Stimulated activated CD8-positive, alpha-beta memory T cell treated with anti-CD3 and anti-CD28 coated beads, Interleukin-4, amount 100 ng/mL, for 4 hours (primary cell): ENCODE data around the gene LRRC31.

ENCODE experiments used
- DNase-seq, 2 donors: peaks; one replicate each; pipeline ENCODE4 v3.0.0-alpha.2; 2020; ENCODE audit warnings: low read depth in 2 of 2, low spot score in 1 of 2

The LRRC31 gene

DNA sequence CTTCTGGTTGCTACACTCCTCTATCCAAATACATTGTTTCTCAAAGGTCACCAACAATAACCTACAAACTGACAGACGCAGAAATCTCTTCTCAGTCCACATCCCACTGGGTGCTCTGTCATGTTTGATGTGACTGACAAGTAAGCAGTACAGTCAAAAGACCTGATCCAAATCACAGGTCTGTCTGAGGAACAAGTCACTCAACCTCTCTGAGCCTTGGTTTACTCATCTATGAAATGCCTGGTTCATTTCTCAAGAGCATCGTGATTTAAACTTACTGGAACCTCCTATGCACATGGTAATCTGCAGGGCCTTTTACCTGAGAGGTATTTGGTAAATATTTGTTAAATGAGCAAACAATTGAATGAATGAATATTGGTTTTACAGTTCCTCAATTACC is 5.5 kb downstream of the LRRC31 start:
- DNase-seq = no peak

DNA sequence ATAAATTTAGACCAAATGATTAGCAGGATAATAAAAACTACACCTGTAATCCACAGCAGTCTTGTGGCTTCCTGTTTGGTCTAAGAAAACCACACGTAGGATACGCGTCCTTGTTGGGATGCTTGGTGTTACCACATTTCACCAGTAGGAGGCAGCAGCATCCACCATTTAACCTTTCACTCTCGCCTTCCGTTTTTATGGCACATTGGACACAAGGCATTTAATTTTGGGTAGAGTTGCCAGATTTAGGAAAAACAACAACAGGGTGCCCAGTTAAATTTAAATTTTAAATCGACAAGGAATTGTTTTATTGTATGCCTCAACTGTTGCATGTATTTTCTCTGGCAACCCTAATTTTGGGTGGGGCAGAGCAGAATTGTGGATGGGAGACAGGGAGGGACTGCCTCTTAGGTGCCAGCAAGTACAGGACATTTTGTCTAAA is 6.3 kb downstream of the LRRC31 start:
- DNase-seq = peak in 1 of 2 donors; percentile 38

DNA sequence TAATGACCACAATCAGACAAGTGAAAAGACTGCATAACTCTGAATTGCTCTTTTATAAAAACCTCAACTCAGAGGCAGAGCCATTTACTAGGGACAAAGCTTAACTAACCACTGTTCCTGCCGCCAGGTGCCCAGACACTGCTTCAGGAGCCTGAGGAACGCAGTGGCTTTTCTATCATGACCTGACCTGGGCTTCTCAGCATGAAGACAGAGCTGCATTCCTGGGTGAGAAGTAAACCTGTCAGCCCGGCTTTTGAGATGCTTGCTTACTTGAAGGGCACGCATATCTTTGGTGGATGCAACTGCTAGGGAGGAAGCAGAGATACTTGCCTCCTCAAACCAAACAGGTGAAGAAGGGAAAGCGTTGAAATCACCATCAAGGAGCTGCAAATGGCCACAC is 7.9 kb downstream of the LRRC31 start:
- no peak for DNase-seq

DNA sequence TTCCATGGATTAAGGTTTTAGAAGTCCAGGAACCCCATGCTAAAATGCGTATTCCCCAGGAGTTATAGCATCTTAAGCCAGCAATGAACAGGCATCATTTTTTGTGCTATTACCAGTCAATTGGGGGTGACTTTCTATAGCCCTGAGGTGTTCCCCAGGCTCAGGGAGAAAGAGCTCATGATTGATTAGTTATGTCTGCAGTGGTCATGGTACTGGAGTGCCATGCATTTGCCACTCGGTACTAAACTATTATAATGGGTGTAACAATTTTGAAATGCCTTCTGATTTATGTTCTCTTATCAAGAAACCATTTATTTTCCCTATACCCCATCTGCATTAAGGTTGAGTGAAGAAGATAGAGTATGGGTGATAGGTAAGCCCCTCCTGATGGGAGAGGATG is 11.9 kb downstream of the LRRC31 start:
- no peak for DNase-seq

DNA sequence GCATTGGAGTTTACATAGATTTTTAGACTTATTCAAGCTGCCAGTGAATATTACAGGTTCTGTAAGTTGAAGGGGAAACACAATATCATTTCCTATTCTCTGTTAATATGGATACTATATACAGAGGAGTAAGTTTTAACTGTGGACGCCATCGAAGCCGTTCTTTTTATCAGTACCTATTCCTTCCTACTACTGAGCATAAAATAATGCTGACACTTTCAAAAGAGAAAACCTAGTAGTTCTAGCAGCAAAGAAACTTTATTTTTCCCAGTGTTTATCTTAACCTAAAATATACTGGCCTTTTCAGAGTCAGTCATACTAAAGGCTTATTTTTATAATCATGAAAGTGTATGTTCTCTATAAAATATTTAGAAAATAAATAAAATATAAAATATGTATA is 14.2 kb downstream of the LRRC31 start:
- DNase-seq = no peak

DNA sequence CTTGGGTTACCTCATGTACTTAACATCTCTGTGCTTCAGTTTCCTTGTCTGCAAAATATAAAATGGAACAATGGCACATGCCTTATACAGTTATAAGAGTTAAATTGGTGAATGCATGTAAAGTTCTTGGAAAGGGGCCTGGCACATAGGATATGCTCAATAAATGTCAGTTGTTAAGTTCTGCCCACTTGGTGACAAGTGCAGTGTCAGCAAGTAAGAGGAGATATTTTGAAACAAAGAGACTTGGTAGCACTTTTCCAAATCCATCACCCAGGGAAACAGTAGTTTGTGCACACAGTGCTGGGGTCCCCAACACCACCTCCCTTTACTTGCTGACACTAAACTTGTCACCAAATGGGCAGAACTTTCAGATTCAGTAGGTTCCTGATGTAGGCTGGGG is 19.1 kb downstream of the LRRC31 start:
- no peak for DNase-seq

DNA sequence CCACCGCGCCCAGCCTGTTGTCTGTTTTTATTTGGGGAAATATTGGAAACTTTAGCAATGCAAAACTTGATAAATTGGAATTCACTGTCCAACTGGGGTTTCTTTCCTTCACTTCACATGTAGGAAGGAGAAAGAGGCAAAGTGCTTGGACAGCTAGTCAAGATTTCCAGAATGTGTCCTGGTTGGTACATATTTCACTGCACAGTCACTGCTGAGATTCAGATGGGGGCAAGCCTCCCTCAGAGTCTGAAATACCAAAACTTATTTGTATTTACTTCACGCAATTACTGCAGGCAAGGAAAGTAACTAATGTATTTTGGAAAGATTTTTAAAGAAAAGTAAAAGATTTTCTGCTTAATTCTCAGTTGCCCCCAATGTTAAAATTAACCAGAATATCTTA is 21.0 kb downstream of the LRRC31 start:
- no peak for DNase-seq

DNA sequence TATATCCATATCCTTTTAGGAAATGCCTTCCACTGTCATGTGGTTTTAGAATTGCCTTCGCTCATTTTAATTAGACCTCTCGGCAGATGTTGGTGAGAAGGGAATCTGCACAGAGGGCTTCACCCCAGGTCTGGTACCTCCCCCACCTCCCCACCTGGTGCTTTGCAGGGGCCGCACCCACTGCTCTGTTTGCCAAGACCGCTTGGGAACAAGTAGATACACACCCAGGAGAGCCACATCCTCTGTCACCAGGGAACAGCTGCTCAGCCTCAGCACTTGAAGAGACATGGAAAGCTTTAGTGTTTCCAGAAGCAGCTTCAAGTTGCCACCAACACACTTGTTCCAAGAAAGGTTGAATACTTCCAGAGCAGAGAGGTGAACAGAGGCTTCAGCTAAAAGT is 21.8 kb downstream of the LRRC31 start:
- DNase-seq = no peak

DNA sequence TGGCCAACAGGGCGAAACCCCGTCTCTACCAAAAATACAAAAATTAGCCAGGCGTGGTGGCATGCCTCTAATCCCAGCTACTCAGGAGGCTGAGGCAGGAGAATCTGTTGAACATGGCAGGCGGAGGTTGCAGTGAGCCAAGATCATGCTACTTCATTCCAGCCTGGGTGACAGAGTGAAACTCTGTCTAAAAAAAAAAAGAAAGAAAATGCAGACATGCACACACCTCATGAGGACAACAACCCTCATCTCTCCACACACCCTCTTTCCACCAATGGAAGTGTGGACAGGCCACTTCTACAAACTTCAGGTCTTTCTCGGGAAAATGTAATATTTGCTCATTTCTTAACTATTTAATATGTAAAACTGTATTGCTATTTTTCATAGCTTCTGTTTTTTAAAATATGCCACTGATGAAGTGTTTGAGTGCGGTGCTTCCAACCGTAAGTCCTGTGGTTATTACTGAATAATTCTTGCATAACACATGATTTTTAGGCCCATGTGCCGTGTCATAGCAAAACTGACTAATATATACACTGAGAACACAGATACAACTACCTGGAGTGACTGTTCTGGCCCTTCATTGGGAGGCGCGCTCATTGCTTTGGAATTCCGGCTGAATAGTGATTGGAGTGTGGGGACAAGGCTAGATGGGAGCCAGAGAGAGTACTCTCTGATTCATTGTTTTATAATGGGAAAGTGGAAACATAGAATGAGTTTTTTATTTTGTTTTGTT is 23.1 kb downstream of the LRRC31 start:
- no peak for DNase-seq

DNA sequence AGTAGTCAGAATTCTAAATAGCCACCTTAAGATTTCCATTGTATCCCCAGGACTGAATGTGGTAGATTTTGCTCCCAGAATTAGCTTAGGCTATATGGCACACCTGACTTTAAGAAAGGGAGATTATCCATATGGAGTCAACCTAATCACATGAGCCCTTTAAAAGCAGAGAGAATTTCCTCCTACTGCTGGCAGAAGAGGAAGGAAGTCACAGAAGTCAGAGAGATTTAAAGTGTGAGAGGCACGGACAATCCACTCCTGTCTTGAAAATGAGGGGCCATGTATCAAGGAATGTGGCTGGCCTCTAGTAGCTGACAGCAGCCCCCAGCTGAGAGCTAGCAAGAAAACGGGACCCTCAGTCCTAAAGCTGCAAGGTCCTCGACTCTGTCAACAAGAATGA is 26.8 kb downstream of the LRRC31 start:
- no peak for DNase-seq

DNA sequence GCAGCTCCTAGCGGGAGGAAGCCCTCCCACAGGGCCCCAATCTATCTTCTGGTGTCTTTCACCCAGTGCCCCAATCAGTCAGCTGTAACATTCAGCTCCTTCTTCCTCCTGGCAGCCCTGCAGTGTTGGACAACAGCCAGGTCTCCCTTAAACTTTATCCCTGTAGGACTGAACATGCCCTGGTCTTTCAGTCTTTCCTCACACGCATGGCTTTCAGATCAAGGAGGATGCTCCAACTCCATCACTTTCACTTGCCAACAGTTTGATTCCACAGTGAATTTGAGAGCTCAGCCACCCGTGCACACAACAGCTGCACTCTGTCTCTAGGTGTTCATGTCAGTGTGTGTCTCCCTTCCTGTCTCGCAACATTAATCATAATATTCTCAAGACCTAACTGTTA is 28.6 kb downstream of the LRRC31 start:
- no peak for DNase-seq

DNA sequence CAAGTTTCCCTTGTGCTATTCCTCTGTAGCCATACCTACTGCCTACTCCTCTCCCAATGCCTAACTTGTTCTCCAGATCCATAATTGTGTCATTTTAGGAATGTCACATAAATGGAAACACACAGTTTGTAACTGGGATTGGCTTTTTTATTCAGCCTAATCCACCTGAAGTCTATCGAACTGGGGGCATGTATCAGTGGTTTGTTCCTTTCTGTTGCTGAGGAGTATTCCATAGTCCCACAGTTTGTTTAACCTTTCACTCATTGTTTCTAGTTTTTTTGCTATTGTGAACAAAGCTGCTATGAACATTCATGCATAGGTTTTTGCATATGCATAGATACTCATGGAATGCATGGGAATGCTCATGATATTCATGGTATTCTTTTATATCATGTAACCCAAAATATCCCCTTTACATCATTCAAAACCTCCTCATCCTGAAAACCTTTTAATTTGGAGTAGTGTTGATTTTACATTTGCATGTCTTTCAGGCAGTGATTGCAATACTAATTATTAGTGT is 31.2 kb downstream of the LRRC31 start:
- no peak for DNase-seq

DNA sequence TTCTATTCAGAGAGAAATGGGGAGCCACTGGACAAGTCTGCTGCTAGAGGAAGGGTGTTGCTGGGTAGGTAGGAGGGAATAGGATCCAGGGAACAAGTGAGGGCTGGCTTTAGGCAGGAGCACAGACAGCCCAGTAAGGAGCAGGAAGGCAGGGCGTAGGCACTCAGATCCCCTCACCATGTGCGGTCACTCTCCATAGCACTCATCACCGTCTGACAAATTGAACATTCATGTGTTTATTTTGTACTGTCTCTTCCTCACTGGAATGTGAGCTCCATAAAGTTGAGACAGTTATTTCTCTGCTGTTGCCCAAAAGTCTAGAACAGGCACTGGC is 32.8 kb downstream of the LRRC31 start:
- DNase-seq = no peak

DNA sequence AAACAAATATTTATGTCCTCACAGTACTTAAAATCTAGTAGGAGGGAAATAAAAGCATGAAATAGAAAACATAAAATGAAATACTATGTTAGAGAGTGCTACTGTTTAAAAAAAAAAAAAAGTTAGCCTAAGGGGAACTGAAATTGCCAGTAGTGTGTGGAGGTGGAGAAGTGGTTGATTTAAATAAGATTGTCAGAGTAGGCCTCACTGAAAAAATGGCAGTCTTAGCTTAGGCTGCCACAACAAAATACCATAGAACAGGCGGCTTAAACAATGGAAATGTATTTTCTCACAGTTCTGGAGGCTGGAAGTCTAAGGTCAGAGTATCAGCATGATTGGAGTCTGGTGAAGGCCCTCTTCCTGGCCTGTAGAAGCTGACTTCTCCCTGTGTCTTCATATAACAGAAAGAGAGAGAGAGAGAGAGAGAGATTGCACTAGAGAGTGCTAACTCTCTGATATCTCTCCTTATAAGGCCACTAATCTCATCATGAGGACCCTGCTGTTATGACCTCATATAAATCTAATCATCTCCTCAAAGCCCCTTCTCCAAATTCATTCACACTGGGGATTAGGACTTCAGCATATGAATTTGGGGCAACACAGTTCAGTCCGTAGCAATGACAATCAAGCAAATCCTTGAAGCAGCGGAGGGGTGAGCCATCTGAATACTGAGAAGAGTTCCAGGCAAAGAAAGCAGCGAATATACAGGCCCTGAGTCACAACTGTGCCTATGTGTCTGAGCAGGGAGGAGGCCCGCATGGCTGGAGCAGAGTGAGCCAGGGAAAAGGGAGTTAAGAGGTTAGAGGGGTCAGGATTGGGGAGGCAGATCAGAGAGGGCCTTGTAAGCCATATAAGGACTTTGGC is 33.4 kb downstream of the LRRC31 start:
- no peak for DNase-seq

DNA sequence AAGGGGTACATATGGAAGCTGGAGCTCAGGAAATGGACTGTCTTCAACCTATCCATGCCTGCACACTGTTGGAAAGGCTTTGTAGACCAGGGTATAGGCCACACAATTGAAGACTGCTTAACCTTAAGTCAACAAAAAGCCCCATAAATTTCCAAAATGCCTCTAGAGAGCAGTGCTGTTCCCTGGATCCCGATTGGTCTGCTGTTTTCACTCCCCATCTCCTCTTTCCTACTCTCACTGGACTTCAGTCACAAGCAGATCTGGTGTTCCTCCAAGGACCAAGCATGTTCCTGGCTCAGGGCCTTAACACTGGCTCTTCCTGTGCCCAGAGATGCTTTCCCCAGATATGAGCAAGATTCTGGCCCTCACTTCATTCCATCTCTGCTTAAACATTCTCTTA is 34.2 kb downstream of the LRRC31 start:
- DNase-seq = no peak

DNA sequence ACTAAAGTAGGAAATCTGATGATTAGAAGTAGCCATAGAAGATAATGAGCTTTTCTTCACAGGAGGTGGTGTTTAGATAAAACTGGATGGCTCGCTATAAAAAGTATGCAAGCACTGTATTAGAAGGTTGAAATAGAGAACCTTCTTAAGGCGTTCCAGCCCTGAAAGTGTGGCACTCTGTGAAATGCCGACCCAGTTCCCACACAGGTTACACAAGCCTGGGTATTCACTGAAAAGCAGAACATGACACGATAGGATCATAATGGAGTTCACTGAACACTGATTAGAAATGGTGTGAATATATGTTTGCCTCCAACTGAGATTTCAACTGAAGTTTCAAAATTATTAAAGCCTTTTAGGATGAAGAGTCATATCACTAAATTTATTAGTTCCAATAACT is 42.0 kb downstream of the LRRC31 start:
- no peak for DNase-seq

DNA sequence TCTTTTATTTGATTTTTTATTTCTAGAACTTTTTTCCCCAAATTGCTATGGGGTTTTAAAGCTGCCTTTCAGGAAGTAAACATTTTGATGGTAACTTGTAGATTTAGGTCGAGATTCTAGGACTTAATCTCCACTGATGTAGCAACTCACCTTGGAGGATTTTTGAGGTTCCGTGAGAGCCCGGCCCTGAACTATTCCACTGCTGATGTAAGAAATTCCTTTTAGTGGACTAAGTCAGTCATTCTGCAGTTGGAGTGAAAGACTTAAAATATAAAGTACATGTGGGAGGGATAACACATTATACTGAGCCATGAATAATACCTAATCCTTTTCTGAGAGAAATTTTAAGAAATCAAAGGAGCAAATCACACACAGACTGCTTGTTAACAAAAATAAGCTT is 44.4 kb downstream of the LRRC31 start:
- DNase-seq = no peak

DNA sequence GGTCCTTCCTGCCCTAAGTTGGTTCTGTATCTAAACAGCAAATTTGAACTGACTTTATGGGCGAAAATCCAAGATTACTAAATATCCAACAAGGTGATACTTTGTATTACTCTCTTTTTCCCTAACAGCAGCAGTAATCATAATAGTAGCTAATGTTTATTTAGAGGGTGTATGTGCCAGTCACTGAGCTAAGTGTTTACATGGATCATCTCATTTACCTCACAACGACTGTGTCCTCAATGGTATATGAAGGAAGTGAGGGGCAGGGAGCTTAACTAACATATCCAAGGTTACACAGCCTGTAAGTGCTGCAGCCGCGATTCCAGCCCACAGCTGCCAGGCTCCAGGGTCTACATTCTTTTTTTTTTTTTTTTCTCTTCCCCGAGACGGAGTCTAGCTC is 46.8 kb downstream of the LRRC31 start:
- no peak for DNase-seq

DNA sequence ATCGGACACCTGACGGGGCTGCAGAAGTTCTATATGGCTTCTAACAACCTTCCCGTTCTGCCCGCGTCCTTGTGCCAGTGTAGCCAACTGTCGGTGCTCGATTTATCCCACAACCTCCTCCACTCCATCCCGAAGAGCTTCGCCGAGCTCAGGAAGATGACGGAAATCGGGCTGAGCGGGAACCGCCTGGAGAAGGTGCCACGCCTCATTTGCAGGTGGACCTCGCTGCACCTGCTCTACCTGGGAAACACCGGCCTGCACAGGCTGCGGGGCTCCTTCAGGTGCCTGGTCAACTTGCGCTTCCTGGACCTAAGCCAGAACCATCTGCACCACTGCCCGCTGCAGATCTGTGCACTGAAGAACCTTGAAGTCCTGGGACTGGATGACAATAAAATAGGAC is 47.2 kb downstream of the LRRC31 start:
- DNase-seq = no peak

DNA sequence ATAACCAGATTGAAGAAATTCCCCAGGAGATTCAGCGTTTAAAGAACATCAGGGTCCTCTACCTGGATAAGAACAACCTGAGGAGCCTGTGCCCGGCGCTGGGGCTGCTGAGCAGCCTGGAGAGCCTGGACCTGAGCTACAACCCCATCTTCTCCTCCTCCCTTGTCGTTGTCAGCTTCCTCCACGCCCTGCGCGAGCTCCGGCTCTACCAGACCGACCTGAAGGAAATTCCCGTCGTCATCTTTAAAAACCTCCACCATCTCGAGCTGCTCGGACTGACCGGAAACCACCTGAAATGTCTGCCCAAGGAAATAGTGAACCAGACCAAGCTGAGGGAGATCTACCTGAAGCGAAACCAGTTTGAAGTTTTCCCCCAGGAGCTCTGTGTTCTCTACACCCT is 47.6 kb downstream of the LRRC31 start:
- DNase-seq = no peak

DNA sequence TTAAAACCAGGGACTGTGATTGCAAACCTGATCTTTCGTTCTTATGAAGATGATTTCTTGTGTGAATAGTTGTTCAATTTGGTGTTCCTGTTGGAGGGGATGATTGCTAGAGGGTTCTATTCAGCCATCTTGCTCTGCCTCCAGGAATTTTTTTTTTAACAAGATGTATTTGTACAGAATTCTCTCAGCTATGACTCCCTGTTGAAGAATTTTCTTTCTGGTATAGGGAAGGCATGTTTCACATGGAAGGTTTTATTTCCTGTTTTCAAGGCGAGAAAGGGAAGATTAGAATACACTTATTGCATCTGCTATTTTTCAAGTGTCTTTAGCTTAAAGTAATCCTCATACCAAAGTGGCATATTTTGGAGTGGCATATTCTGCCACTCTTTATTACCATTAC is 51.4 kb downstream of the LRRC31 start:
- DNase-seq = no peak

DNA sequence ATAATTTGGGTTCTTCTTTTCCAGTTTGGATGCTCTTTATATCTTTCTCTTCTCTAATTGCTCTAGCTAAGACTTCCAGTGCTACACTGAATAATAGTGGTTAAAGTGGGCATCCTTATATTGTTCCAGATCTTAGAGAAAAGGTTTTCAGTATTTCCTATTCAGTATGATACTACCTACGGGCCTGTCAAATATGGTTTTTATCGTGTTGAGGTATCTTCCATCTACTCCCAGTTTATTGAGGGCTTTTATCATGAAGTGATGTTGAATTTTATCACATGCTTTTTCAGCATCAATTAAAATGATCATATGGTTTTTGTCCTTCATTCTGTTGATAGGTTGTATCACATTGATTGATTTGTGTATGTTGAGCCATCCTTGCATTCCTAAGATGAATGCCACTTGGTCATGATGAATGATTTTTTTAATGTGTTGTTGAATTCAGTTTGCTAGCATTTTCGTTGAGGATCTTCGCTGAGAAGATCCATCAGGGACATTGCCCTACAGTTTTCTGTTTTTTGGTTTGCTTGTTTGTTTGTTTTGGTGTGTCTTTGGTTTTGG is 54.1 kb downstream of the LRRC31 start:
- DNase-seq = no peak
